OCI-LY1 (cell line): ENCODE data around the gene ACAN.

Source experiments
- CTCF ChIP-seq: fragments of 200-600 bp; sonication (generic), shearing (Covaris generic); IDR thresholded peaks from 2 replicates; pipeline ENCODE4 v1.5.1; 2017; ENCODE audit warnings: mild to moderate bottlenecking, antibody characterized with exemption, low read length, moderate library complexity, mixed read lengths
- EZH2 ChIP-seq: fragments of 200-600 bp; sonication (generic), shearing (Covaris generic); IDR thresholded peaks from 2 replicates; pipeline ENCODE4 v1.8.0; 2017; ENCODE audit warnings: borderline replicate concordance, mixed run types, mild to moderate bottlenecking, antibody characterized with exemption, low read length, moderate library complexity, mixed read lengths

GRCh38 chr15:88788036-88788435 is 15.2 kb upstream of the ACAN start:
- TF ChIP-seq EZH2, result no peak
- no peak for TF ChIP-seq CTCF
